WERI-Rb-1 (cell line): ENCODE results near the gene IFIT3.

Experiments
- DNase-seq: peaks from one replicate; pipeline ENCODE4 v3.0.0-alpha.2; 2020
- H3K27ac ChIP-seq: fragments of 250-450 bp; sonication (Bioruptor Pico); 2 replicates; pipeline ENCODE4 v1.5.1; 2020; ENCODE audit warnings: mild to moderate bottlenecking, moderate library complexity
- H3K27me3 ChIP-seq: fragments of 250-450 bp; sonication (Bioruptor Pico); 2 replicates; pipeline ENCODE4 v1.5.1; 2021; ENCODE audit warnings: mild to moderate bottlenecking, low read depth, moderate library complexity; ENCODE audit not compliant: insufficient read depth, severe bottlenecking
- H3K36me3 ChIP-seq: fragments of 250-450 bp; sonication (Bioruptor Pico); 2 replicates; pipeline ENCODE4 v1.5.1; 2020; ENCODE audit warnings: mild to moderate bottlenecking, moderate library complexity
- H3K4me3 ChIP-seq: 2 replicates; pipeline ENCODE4 v1.5.1; 2011; ENCODE audit warnings: low read depth, mild to moderate bottlenecking, control low read depth, low read length
- H3K9me3 ChIP-seq: fragments of 250-450 bp; sonication (Bioruptor Pico); 2 replicates; pipeline ENCODE4 v1.5.1; 2021; ENCODE audit warnings: mild to moderate bottlenecking, moderate library complexity; ENCODE audit not compliant: severe bottlenecking
- CTCF ChIP-seq: IDR thresholded peaks from 2 replicates; pipeline ENCODE4 v1.5.1; 2011; ENCODE audit warnings: low read depth, mild to moderate bottlenecking, control low read depth, inconsistent platforms, low read length

Gene IFIT3

GRCh38 chr10:89336241-89336640, 8.4 kb downstream of the IFIT3 start:
- Histone ChIP-seq H3K27ac (no peak overlapping the region), H3K4me3 (no peak overlapping the region), H3K36me3 (no peaks in the 10 kb centered on the region), H3K27me3 (no peaks in the 10 kb centered on the region), H3K9me3 (no peaks in the 10 kb centered on the region)
- no peak for TF ChIP-seq CTCF
- DNase-seq = no peak

GRCh38 chr10:89337484-89337883, 9.7 kb downstream of the IFIT3 start:
- H3K27ac ChIP-seq = no peak overlapping the region
- no peak for TF ChIP-seq CTCF
- no peaks in the 10 kb centered on the region for H3K9me3 ChIP-seq
- no peaks in the 10 kb centered on the region for H3K36me3 ChIP-seq
- no peaks in the 10 kb centered on the region for H3K27me3 ChIP-seq
- H3K4me3 ChIP-seq = no peak overlapping the region
- no peak for DNase-seq

DNA sequence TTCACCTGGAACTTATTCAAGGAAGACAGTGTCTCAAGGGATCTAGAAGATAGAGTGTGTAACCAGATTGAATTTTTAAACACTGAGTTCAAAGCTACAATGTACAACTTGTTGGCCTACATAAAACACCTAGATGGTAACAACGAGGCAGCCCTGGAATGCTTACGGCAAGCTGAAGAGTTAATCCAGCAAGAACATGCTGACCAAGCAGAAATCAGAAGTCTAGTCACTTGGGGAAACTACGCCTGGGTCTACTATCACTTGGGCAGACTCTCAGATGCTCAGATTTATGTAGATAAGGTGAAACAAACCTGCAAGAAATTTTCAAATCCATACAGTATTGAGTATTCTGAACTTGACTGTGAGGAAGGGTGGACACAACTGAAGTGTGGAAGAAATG, 10.9 kb downstream of the IFIT3 start:
- H3K36me3 ChIP-seq = no peaks in the 10 kb centered on the region
- no peak for TF ChIP-seq CTCF
- DNase-seq = no peak

DNA sequence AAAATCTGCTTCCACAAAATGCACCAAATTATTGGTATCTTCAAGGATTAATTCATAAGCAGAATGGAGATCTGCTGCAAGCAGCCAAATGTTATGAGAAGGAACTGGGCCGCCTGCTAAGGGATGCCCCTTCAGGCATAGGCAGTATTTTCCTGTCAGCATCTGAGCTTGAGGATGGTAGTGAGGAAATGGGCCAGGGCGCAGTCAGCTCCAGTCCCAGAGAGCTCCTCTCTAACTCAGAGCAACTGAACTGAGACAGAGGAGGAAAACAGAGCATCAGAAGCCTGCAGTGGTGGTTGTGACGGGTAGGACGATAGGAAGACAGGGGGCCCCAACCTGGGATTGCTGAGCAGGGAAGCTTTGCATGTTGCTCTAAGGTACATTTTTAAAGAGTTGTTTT, 12.1 kb downstream of the IFIT3 start:
- Histone ChIP-seq H3K9me3 (no peaks in the 10 kb centered on the region), H3K27me3 (no peaks in the 10 kb centered on the region), H3K36me3 (no peaks in the 10 kb centered on the region), H3K27ac (no peak overlapping the region), H3K4me3 (no peak overlapping the region)
- TF ChIP-seq CTCF = no peak
- DNase-seq = no peak

More for the DNA sequence above, 10.9 kb downstream of the IFIT3 start:
- no peaks in the 10 kb centered on the region for H3K9me3 ChIP-seq
- no peak overlapping the region for H3K27ac ChIP-seq
- no peak overlapping the region for H3K4me3 ChIP-seq
- H3K27me3 ChIP-seq = no peaks in the 10 kb centered on the region

DNA sequence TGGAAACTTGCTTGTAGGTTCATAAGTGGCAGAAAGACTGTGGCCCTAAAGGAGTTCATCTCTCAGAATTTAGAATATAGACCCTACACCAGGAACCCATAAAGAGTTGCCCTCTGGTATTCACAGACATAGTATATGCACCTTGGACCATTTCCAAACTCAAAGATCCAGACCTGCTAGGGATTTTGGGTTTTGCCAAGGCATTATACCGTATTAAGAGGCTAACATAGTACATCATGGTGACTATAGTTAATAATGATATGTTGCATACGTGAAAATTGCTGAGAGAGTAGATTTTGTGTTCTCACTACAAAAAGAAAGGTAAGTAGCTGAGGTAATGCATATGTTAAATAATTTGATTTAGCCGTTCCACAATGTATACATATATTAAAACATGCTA, 13.9 kb downstream of the IFIT3 start:
- Histone ChIP-seq H3K27me3 (no peaks in the 10 kb centered on the region), H3K9me3 (no peaks in the 10 kb centered on the region), H3K36me3 (no peaks in the 10 kb centered on the region), H3K4me3 (no peak overlapping the region), H3K27ac (no peak overlapping the region)
- TF ChIP-seq CTCF = no peak
- no peak for DNase-seq

- Histone ChIP-seq H3K27ac (no peak overlapping the region), H3K36me3 (no peaks in the 10 kb centered on the region), H3K9me3 (no peaks in the 10 kb centered on the region), H3K4me3 (no peak overlapping the region), H3K27me3 (no peaks in the 10 kb centered on the region)
- TF ChIP-seq CTCF = no peak
- DNase-seq = no peak
Measured at GRCh38 chr10:89342206-89342958, 14.6 kb downstream of the IFIT3 start.
